SHP77 (cell line): ENCODE data around the gene KRTAP1-4.
"Not testable (repeated sequence)": the region's sequence is repeated elsewhere in the genome, so short reads cannot be mapped to it uniquely, and the experiment has no call there.

Experiments
- DNase-seq, 2 experiments: peaks; one replicate each; lab custom pipeline; 2025; lab: John Stamatoyannopoulos, UW

The KRTAP1-4 gene

DNA sequence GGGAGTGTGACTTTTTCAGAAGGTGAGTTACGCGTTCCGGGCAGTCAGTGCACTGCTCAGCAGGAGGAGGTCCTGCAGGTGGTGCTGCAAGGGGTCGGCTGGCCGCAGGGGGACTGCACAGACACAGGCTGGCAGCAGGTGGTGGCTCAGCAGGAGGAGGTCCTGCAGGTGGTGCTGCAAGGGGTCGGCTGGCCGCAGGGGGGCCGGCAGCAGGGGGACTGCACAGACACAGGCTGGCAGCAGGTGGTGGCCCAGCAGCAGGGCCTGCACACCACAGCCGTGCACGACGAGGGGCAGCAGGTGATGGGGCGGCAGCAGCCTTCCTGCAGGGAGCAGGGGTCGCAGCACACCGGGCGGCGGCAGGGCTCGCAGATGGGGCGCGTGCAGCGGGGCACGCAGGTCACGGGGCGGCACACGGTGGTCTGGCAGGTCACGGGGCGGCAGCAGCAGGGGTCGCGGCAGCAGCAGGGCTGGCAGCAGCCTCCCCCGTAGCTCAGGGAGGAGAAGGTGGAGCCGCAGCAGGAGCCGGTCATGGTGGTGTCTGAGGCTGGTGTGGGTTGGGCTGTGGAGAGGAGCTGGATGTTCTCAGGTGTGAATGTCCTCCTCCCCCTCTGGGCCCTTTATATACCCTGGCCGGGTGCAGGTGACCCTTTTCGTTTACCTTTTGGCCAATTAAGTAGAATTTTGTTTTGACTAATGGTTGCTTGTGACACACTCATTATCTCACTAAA is 16.9 kb upstream of the KRTAP1-4 start, which contains the start of gene KRTAP2-1:
KRTAP2-1 (minus strand) TSS at position 582 of the 731 bp plus-strand sequence; CDS start at position 533, 49 bp downstream.
- not testable (repeated sequence) for DNase-seq

DNA sequence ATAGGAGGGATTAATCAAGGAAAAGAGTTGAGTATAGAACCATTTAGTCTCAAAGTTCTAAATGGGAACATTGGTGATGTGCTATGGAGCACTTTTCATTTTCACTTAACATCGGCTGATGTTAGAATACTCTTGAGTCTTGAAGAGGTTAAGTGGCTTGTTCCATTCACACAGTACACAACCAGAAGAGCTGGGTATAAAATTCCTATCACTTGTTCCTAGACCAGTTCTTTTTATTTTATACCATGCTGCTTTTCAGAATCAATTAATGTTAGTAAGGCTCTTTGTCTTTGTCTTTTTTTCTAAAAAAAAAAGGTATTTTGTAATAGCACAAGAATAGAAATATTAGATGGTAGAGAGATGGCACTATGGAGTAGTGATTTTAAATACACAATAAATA is 13.0 kb upstream of the KRTAP1-4 start:
- no peak for DNase-seq

DNA sequence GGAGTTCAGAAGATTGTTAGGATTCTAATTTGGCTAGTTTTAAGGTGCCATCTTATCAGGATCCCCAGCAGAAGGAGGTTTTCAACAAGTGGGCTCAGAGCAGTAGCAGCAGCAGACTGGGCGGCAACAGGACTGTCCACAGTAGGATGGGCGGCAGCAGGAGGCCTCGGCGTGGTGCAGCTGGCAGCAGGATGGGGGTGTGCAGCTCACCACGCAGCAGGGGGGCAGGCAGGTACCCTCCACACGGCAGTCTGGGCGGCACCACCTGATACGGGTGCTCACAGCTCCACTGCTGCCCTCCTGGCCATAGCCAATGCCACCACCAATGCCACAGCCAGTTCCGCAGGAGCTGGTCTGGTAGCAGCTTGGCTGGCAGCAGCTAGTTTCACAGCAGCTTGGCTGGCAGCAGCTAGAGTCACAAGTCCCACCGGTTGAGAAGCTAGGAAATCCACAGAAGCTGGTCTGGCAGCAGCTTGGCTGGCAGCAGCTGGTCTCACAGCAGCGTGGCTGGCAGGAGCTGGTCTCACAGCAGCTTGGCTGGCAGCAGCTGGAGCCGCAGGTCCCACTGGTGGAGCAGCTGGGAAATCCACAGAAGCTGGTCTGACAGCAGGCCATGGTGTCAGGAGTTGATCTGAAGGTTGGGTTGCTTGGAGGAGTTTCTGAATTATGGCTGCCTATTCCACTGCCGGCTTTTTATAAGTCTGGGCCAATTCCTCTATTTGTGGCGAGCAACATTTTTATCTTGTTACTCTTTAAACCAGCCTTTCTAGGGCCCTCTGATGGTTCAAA is 11.0 kb upstream of the KRTAP1-4 start, which contains the start of gene KRTAP1-1:
KRTAP1-1 (minus strand) TSS at position 668 of the 789 bp plus-strand sequence; CDS start at position 615, 53 bp downstream.
- DNase-seq = not testable (repeated sequence)

DNA sequence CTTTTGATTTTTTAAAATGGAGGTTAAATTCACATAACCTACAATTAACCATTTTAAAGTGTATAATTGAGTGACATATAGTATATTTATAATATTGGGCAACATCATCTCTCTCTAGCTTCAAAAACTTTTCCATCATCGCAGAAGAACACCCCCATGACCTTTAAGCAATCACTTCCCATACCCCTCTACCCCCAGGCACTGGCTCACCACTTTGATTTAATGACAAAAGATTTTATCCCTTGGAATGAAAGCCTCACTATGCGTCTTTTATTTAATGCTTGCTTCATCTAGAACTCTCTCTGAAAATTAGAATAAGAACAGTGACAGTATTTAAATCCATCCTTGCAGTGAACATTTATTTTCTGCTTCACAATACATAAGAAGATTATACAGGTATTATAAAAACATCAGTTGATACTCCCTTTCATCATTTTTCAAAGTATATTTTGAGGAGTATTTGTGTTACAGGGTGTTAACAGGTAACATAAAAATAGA is 7.9 kb upstream of the KRTAP1-4 start:
- DNase-seq = no peak

GRCh38 chr17:41034346-41034935 is 4.4 kb upstream of the KRTAP1-4 start, which contains the start of gene KRTAP1-3:
TSS of gene KRTAP1-3 (minus strand) at chr17:41034874. CDS start at chr17:41034821, 53 bp downstream.
- peak in 1 of 2 experiments; percentile 6 for DNase-seq

DNA sequence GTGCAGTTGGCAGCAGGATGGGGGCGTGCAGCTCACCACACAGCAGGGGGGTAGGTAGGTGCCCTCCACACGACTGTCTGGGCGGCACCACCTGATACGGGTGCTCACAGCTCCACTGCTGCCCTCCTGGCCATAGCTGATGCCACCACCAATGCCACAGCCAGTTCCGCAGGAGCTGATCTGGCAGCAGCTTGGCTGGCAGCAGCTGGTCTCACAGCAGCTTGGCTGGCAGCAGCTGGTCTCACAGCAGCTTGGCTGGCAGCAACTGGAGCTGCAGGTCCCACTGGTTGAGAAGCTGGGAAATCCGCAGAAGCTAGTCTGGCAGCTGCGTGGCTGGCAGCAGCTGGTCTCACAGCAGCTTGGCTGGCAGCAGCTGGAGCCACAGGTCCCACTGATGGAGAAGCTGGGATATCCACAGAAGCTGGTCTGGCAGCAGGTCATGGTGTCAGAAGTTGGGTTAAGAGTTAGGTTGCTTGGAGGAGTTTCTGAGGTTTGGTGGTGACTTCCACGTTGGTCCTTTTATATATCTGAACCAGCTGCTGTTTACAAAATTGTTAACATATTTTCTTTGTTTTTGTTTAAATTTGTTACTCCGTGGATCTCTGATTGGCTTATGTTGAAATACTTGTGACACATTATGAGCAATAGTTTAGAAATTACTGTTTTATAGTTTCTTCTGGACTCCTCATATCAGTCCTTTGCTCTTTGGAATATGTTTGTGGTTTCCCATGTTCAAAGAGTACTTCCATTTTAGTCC is 3.1 kb downstream of the KRTAP1-4 start, which contains the start of gene KRTAP1-5:
KRTAP1-5 (minus strand) TSS at position 494 of the 757 bp plus-strand sequence; CDS start at position 441, 53 bp downstream.
- DNase-seq = no peak

GRCh38 chr17:41024697-41025096 is 5.3 kb downstream of the KRTAP1-4 start:
- DNase-seq = no peak

DNA sequence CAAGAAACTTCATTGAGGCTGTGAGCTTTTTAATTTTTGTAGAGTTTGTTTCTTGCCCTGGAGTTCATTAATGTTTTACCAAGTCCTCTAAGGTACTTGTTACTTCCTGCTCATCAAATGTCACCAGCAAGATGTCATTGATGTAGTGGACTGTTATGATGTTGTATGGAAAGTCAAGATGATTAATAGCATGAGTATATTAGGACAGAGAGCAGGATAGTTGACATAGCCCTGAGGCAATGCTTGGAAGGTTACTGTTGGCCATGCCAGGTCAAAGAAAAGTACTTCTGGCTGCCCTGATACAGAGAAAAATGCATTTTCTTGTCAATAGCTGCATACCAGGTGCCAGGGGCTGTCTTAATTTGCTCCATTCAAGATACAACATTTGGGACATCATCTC is 9.7 kb downstream of the KRTAP1-4 start:
- DNase-seq = no peak

DNA sequence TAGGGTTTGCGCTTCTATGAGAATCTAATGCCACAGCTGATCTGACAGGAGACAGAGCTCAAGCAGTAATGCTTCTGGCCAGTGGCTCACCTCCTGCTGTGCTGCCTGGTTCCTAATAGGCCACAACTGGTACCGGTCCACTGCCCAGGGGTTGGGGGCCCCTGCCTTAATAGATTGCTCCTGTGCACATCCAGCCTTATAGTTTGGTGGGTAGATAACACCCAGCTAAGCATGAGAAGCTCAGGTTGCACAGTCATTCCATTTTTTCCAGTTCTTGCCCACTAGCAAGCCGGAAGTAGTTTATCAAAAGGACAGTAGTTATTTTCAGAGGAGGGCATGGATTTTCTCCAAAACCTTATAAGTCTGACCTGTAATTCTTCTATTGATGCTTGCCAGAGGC is 10.6 kb downstream of the KRTAP1-4 start:
- DNase-seq = no peak

DNA sequence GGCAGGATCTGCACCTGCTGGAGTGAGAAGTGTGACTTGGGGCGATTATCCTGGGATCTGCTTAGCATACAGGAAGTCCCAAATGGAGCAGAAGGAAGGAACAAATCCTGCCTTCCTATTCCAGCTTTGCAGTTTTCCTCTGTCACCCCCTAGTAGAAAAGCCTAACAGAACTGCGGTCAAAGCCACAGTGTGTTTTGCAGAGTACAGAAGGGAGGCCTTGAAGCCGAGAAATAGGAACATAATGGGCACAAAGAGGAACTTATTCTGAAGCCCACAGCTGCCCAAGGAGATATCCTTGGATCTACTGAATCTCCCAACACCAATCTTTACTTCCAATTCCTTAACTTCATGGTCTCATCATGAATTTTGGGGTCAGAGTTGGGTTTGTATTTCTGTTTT is 11.5 kb downstream of the KRTAP1-4 start:
- no peak for DNase-seq

DNA sequence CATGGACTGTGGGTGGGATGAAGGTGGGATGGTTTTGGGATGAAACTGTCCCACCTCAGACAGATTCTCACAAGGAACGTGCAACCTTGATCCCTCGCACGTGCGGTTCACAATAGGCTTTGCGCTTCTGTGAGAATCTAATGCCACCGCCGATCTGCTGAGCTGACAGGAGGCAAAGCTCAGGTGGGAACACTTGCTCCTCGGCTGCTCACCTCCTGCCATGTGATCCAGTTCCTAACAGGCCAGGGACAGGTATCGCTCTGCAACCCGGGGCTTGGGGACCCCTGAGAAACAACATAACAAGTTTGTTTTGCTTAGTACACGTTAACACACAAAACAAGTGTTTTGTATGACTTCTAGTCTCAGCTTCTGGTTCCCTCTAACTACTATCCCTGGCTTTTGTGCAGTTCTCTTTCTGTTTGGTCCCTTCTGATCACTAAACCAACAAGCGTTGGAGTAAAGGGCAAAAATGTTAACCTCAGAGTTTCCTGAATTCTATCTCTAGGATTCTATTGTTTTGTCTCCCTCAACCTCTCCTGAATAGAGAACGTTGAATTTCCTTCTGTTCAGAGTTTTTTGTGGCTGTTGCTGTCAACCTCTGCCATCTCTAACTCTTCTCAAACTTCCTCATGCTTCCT is 13.3 kb downstream of the KRTAP1-4 start:
- DNase-seq = no peak

DNA sequence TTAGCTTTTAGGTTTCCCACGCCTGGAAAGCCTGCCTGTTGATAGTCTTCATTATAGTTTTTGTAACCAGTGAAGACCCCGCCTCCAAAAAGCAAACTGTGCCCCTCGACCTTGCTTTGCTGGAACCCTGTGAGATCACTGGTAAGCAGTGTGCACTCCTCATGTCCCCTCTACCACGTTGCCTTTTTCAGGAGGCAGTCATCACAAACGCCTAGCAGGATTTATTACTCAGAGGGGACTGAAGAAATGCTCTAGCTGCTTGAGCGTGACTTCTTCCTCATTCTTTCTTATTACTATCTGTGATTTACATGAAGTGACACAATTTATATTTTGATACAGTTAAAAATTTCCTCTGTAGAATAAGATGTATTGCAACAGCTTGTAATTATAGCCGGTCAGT is 14.5 kb downstream of the KRTAP1-4 start:
- DNase-seq = no peak

DNA sequence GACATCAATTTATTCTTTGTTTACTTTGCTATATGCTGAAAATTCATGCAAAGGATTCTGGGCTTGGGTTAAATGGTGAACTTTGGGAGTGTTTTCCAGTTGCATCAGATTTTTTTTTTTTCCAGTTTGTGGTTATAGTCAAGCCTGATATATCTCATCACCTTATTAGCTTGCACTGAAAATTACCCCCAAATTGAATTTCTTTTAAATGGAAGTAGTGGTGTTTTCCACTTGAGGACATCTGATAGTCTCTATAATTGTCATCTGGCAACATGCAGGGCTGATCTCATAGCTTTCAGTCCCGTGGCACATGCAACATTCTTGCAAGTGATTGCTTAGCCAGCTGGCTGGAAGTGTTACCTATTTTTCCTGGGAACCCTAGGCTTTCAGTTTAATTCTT is 16.4 kb downstream of the KRTAP1-4 start:
- no peak for DNase-seq

DNA sequence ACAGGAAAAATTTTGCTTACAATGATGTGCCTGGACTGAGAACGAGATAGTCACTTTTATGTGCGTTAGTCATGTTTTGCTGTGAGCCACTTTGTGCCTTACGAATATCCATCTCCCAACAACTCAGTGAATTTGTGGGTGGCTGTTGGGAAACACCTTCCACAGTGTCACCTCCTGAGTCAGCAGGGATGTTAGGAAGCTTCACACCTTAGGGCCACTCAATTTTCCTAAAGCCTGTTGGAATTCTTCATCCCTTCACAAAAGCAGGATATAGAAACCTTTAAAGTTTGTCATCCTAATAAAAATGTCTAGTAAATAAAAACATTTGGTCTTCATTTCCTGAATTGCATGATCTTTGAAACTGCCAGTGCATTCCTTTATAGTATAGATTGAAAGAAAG is 16.8 kb downstream of the KRTAP1-4 start:
- DNase-seq = no peak

GRCh38 chr17:41012326-41013120 is 17.5 kb downstream of the KRTAP1-4 start:
- DNase-seq = no peak

DNA sequence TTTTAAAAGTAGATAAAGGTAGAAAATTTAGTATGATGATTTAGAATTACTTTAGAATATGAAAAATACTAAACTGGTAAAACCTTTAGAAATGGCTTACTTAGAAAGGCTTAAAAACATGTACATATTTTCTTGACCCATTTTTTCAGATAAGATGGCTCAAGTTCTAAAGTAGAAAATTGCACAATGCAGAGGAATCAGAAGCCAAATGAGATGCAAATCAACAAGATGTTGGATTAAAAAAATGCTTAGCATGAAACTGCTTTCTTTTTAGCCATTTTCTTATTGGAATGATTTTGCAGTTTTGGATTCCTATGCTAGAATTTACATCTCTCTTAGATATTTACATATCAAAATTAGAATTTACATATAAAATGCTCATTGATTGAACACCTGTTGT is 19.6 kb downstream of the KRTAP1-4 start:
- no peak for DNase-seq

- no peak for DNase-seq
Measured at GRCh38 chr17:41009936-41010335, 20.1 kb downstream of the KRTAP1-4 start.

GRCh38 chr17:41009301-41009760 is 20.7 kb downstream of the KRTAP1-4 start:
- DNase-seq = no peak

DNA sequence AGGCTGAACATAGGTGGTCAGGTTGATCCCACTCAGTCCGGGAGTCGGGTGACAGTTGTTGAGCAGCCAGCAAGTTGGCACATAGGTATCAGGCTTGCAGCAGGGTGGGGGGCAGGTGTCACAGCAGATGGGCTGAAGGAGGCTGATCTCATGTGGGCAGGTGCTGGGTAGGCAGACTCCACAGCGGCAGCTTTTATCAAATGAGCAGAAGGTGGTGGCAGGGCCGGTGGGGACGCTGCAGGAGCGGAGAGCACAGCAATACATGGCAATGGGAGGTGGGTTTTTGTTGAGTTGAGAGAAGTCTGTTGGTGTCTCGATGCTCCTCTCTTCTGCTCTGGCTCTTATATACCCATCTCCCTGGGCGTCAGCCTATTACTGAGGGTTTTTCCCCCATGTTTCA is 21.2 kb downstream of the KRTAP1-4 start, which contains the start of gene KRTAP3-1:
KRTAP3-1 (minus strand) TSS at position 318 of the 400 bp plus-strand sequence; CDS start at position 264, 54 bp downstream.
- DNase-seq = peak in 1 of 2 experiments; percentile 64

DNA sequence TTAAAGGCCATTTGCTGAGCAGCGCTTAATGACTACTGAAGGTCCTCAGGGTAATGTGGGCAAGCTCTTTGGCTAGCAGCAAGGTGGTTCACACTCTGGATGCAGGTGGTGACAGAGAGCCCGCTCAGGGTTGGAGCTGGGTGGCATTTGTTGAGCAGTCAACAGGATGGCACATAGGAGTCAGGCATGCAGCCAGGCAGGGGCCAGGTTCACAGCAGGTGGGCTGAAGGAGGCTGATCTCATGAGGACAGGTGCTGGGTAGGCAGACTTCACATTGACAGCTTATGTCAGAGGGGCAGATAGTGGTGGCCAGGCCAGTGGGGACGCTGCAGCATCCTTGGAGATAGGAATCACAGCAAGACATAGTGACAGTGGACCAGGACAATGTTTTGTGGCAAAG is 25.6 kb downstream of the KRTAP1-4 start:
- peak in 1 of 2 experiments; percentile 24 for DNase-seq
